Breast epithelium (tissue), 4 donors: Measurements from ENCODE around the gene SERTAD1. TPM values are rescaled to one million over a fixed set of nuclear protein-coding genes. Genes with fewer than 3 reads are reported as not detected.

ENCODE experiments used
- DNase-seq, 2 donors: peaks; one replicate each; pipeline ENCODE4 v3.0.0-alpha.2; 2019; ENCODE audit warnings: low spot score in 2 of 2
- H3K27ac ChIP-seq, 2 donors: fragments of 200-600 bp; sonication (generic) in 1 of 2; one replicate each; pipeline ENCODE4 v1.5.1; 2016 to 2019; ENCODE audit warnings: mild to moderate bottlenecking in 1 of 2
- H3K27me3 ChIP-seq, 2 donors: fragments of 200-600 bp; sonication (generic) in 1 of 2; one replicate each; pipeline versions ENCODE4 v1.5.1 to v1.6.0; 2017 to 2019; ENCODE audit warnings: control low read depth in 1 of 2, mild to moderate bottlenecking in 1 of 2
- H3K36me3 ChIP-seq: fragments of 200-600 bp; one replicate; pipeline ENCODE4 v1.5.1; 2019
- H3K4me1 ChIP-seq, 2 donors: fragments of 200-600 bp; sonication (generic); one replicate each; pipeline ENCODE4 v1.5.1; 2016 to 2019; ENCODE audit warnings: control low read depth in 1 of 2
- H3K4me3 ChIP-seq, 3 donors: fragments of 200-600 bp; sonication (generic); 1 replicate in 2 of 3; 2 replicates in 1 of 3; pipeline ENCODE4 v1.5.1; 2016 to 2019; ENCODE audit warnings: mild to moderate bottlenecking in 3 of 3, moderate library complexity in 2 of 3
- H3K9me3 ChIP-seq, 2 donors: fragments of 200-600 bp; sonication (generic) in 1 of 2; one replicate each; pipeline ENCODE4 v1.5.1; 2016 to 2019; ENCODE audit warnings: control low read depth in 1 of 2
- CTCF ChIP-seq, 3 donors: fragments of 450-650 bp; IDR thresholded peaks; one replicate each; pipeline ENCODE4 v1.5.1; 2016 to 2017; ENCODE audit warnings: antibody characterized with exemption in 3 of 3, mild to moderate bottlenecking in 3 of 3, moderate library complexity in 3 of 3
- POLR2A ChIP-seq: fragments of 450-650 bp; IDR thresholded peaks from one replicate; pipeline ENCODE4 v1.6.1; 2016; ENCODE audit warnings: antibody characterized with exemption, mild to moderate bottlenecking, moderate library complexity
- POLR2AphosphoS5 ChIP-seq, 3 donors: sonication (generic); formaldehyde crosslinking; IDR thresholded peaks; one replicate each; pipeline ENCODE4 v1.6.1; 2017; ENCODE audit warnings: antibody characterized with exemption in 3 of 3
- intact Hi-C: fragments of 100-400 bp; cut with DNase I; formaldehyde crosslinking; loops from one replicate; pipeline ENCODE4 v1.15.1; 2023; ENCODE audit warnings: low total_unique reads
- total RNA-seq, 3 donors: library from RNA; depleted of rRNA; stranded (reverse); fragments of >200 nt; gene quantifications; one replicate each; pipeline ENCODE4 v1.1.0, GENCODE V29; 2016

The SERTAD1 gene
- total RNA-seq, 3 donors from 2014 or later = 10.4 to 25.3 (median 18.0) TPM

- TF ChIP-seq CTCF (IDR thresholded peaks at IDR 0.05) = no peak
- TF ChIP-seq POLR2A = no peak
- TF ChIP-seq POLR2AphosphoS5 (IDR thresholded peaks at IDR 0.05) = no peak
- no peaks in the 10 kb centered on the region for H3K9me3 ChIP-seq
- no peak overlapping the region for H3K27ac ChIP-seq
- no peaks in the 10 kb centered on the region for H3K4me1 ChIP-seq
- no peak for DNase-seq
- H3K36me3 ChIP-seq = no peaks in the 10 kb centered on the region
- intact Hi-C loops = no loop called here
- H3K4me3 ChIP-seq = no peak overlapping the region
- no peaks in the 10 kb centered on the region for H3K27me3 ChIP-seq
Observed at GRCh38 chr19:40407714-40408597, 17.8 kb downstream of the SERTAD1 start.

- TF ChIP-seq POLR2A = no peak
- TF ChIP-seq CTCF (IDR thresholded peaks at IDR 0.05) = peak in 1 of 3 donors; percentile 15
- TF ChIP-seq POLR2AphosphoS5 (IDR thresholded peaks at IDR 0.05) = peak in 2 of 3 donors; percentile 14 to 44
- intact Hi-C loops = no loop called here
- Histone ChIP-seq H3K27ac (peak overlapping the region; percentile 88 to 91), H3K9me3 (no peaks in the 10 kb centered on the region), H3K4me3 (peak overlapping the region; percentile 55 to 81 (median 68)), H3K36me3 (no peaks in the 10 kb centered on the region), H3K27me3 (no peaks in the 10 kb centered on the region), H3K4me1 (no peaks in the 10 kb centered on the region)
- DNase-seq = peak; percentile 86 to 93
Observed at GRCh38 chr19:40403262-40403984, 22.4 kb downstream of the SERTAD1 start.

GRCh38 chr19:40400559-40400958 lies 25.2 kb downstream of the SERTAD1 start:
- no peak for TF ChIP-seq POLR2A
- no peak for TF ChIP-seq CTCF (IDR thresholded peaks at IDR 0.05)
- no peak for TF ChIP-seq POLR2AphosphoS5 (IDR thresholded peaks at IDR 0.05)
- intact Hi-C loops = no loop called here
- no peak for DNase-seq
- no peaks in the 10 kb centered on the region for H3K36me3 ChIP-seq
- no peaks in the 10 kb centered on the region for H3K9me3 ChIP-seq
- no peak overlapping the region for H3K4me3 ChIP-seq
- no peaks in the 10 kb centered on the region for H3K27me3 ChIP-seq
- H3K27ac ChIP-seq = no peak overlapping the region
- no peaks in the 10 kb centered on the region for H3K4me1 ChIP-seq

GRCh38 chr19:40398417-40399131 lies 27.2 kb downstream of the SERTAD1 start:
- intact Hi-C loops = no loop called here
- Histone ChIP-seq H3K9me3 (no peaks in the 10 kb centered on the region), H3K36me3 (no peaks in the 10 kb centered on the region), H3K27me3 (no peaks in the 10 kb centered on the region), H3K27ac (peak overlapping the region in 1 of 2 donors; percentile 25), H3K4me3 (peak overlapping the region in 2 of 3 donors; percentile 33 to 40), H3K4me1 (no peaks in the 10 kb centered on the region)
- no peak for TF ChIP-seq CTCF (IDR thresholded peaks at IDR 0.05)
- TF ChIP-seq POLR2A = no peak
- TF ChIP-seq POLR2AphosphoS5 (IDR thresholded peaks at IDR 0.05) = no peak
- peak; percentile 76 to 82 for DNase-seq
